Measurements from ENCODE around the gene SCYGR8. TPM values are rescaled to one million over a fixed set of nuclear protein-coding genes. Genes with fewer than 3 reads are reported as not detected.

The SCYGR8 gene
- total RNA-seq, 1 donor from 2014 or later = not detected

- DNase-seq (ENCODE audit: low read depth in 2 of 2) = no peak
These were observed 16.2 kb downstream of the SCYGR8 start for GRCh38 chr2:227761740-227762476.

GRCh38 chr2:227765788-227766372 lies 20.2 kb downstream of the SCYGR8 start:
- peak; percentile 17 to 26 for DNase-seq (ENCODE audit: low read depth in 2 of 2)

- peak; percentile 81 to 84 for DNase-seq (ENCODE audit: low read depth in 2 of 2)
These were observed 20.7 kb downstream of the SCYGR8 start for GRCh38 chr2:227766373-227766883.

- no peak for DNase-seq (ENCODE audit: low read depth in 2 of 2)
These were observed 22.1 kb downstream of the SCYGR8 start for GRCh38 chr2:227767830-227768229.

- DNase-seq (ENCODE audit: low read depth in 2 of 2) = no peak
These were observed 26.5 kb downstream of the SCYGR8 start for GRCh38 chr2:227772197-227772661.

- no peak for DNase-seq (ENCODE audit: low read depth in 2 of 2)
These were observed 27.2 kb downstream of the SCYGR8 start for GRCh38 chr2:227772932-227773331.

- peak; percentile 11 to 44 for DNase-seq (ENCODE audit: low read depth in 2 of 2)
These were observed 28.4 kb downstream of the SCYGR8 start for GRCh38 chr2:227774011-227774624.

GRCh38 chr2:227774895-227775842 lies 29.5 kb downstream of the SCYGR8 start:
- DNase-seq (ENCODE audit: low read depth in 2 of 2) = no peak

- peak in 1 of 2 donors; percentile 48 for DNase-seq (ENCODE audit: low read depth in 2 of 2)
These were observed 35.4 kb downstream of the SCYGR8 start for GRCh38 chr2:227780981-227781615.

GRCh38 chr2:227781841-227782240 lies 36.1 kb downstream of the SCYGR8 start:
- DNase-seq (ENCODE audit: low read depth in 2 of 2) = no peak

GRCh38 chr2:227782804-227783203 lies 37.1 kb downstream of the SCYGR8 start:
- no peak for DNase-seq (ENCODE audit: low read depth in 2 of 2)

GRCh38 chr2:227783404-227784138 lies 37.9 kb downstream of the SCYGR8 start:
- DNase-seq (ENCODE audit: low read depth in 2 of 2) = no peak

GRCh38 chr2:227785293-227785692 lies 39.6 kb downstream of the SCYGR8 start:
- no peak for DNase-seq (ENCODE audit: low read depth in 2 of 2)

GRCh38 chr2:227788561-227789018 lies 42.9 kb downstream of the SCYGR8 start:
- peak; percentile 4 to 76 for DNase-seq (ENCODE audit: low read depth in 2 of 2)

GRCh38 chr2:227789803-227790202 lies 44.1 kb downstream of the SCYGR8 start:
- DNase-seq (ENCODE audit: low read depth in 2 of 2) = no peak

- DNase-seq (ENCODE audit: low read depth in 2 of 2) = no peak
These were observed 47.5 kb downstream of the SCYGR8 start for GRCh38 chr2:227793148-227793712.
